Osteocyte (in vitro differentiated cells): ENCODE data around the gene CCDC121. TPM values are rescaled to one million over a fixed set of nuclear protein-coding genes. Genes with fewer than 3 reads are reported as not detected.
"Not testable (repeated sequence)": the region's sequence is repeated elsewhere in the genome, so short reads cannot be mapped to it uniquely, and the experiment has no call there.

ENCODE experiments used
- DNase-seq: peaks from one replicate; pipeline ENCODE4 v3.0.0; 2021; ENCODE audit warnings: mixed read lengths; ENCODE audit not compliant: unreplicated experiment; ENCODE audit errors: extremely low spot score
- H3K27ac Mint-ChIP-seq: one replicate; pipeline ENCODE4 v1.8.0; 2021; ENCODE audit warnings: mild to moderate bottlenecking, mixed read lengths; ENCODE audit not compliant: unreplicated experiment
- H3K27me3 Mint-ChIP-seq: one replicate; pipeline ENCODE4 v1.8.0; 2021; ENCODE audit warnings: mixed read lengths; ENCODE audit not compliant: unreplicated experiment
- H3K36me3 Mint-ChIP-seq: one replicate; pipeline ENCODE4 v1.8.0; 2021; ENCODE audit warnings: mixed read lengths; ENCODE audit not compliant: unreplicated experiment
- H3K4me1 Mint-ChIP-seq: one replicate; pipeline ENCODE4 v1.8.0; 2021; ENCODE audit warnings: mixed read lengths; ENCODE audit not compliant: unreplicated experiment
- H3K4me3 Mint-ChIP-seq: one replicate; pipeline ENCODE4 v1.8.0; 2021; ENCODE audit warnings: mild to moderate bottlenecking, moderate library complexity, mixed read lengths; ENCODE audit not compliant: unreplicated experiment
- H3K9me3 Mint-ChIP-seq: one replicate; pipeline ENCODE4 v1.8.0; 2021; ENCODE audit warnings: mixed read lengths; ENCODE audit not compliant: unreplicated experiment
- CTCF ChIP-seq: fragments of 200-600 bp; sonication (generic); IDR thresholded peaks from 2 replicates; pipeline ENCODE4 v1.5.0; 2021; ENCODE audit warnings: antibody characterized with exemption, mild to moderate bottlenecking, moderate library complexity
- total RNA-seq: library from RNA; stranded (reverse); gene quantifications from 2 replicates; pipeline ENCODE4 v1.2.1, GENCODE V29; 2021

CCDC121 gene
- total RNA-seq, 1 donor from 2014 or later = 2.5 TPM

- DNase-seq = no peak
- no peaks in the 10 kb centered on the region for H3K27me3 Mint-ChIP-seq
- TF ChIP-seq CTCF = no peak
- H3K4me1 Mint-ChIP-seq = no peaks in the 10 kb centered on the region
- H3K4me3 Mint-ChIP-seq = no peak overlapping the region
- H3K36me3 Mint-ChIP-seq = peaks cover 50% of the 10 kb centered on the region
- H3K27ac Mint-ChIP-seq = no peak overlapping the region
- no peaks in the 10 kb centered on the region for H3K9me3 Mint-ChIP-seq
Measured at GRCh38 chr2:27606611-27607010, 22.2 kb downstream of the CCDC121 start.

GRCh38 chr2:27596627-27597026 lies 32.2 kb downstream of the CCDC121 start:
- no peak for DNase-seq
- no peak overlapping the region for H3K27ac Mint-ChIP-seq

GRCh38 chr2:27595412-27595811 lies 33.4 kb downstream of the CCDC121 start:
- H3K36me3 Mint-ChIP-seq = peaks cover 43% of the 10 kb centered on the region
- H3K4me3 Mint-ChIP-seq, DNase-seq, H3K9me3 Mint-ChIP-seq, H3K27me3 Mint-ChIP-seq, H3K27ac Mint-ChIP-seq: not testable (repeated sequence)
- peaks cover 15% of the 10 kb centered on the region for H3K4me1 Mint-ChIP-seq

More at GRCh38 chr2:27596627-27597026, 32.2 kb downstream of the CCDC121 start:
- H3K4me1 Mint-ChIP-seq = peaks cover 13% of the 10 kb centered on the region
- H3K36me3 Mint-ChIP-seq = peaks cover 48% of the 10 kb centered on the region
- H3K27me3 Mint-ChIP-seq = no peaks in the 10 kb centered on the region
- no peak for TF ChIP-seq CTCF
- H3K9me3 Mint-ChIP-seq = peaks cover 6% of the 10 kb centered on the region
- no peak overlapping the region for H3K4me3 Mint-ChIP-seq

- not testable (repeated sequence) for H3K27ac Mint-ChIP-seq, H3K27me3 Mint-ChIP-seq, H3K4me3 Mint-ChIP-seq, DNase-seq
- H3K4me1 Mint-ChIP-seq = peaks cover 15% of the 10 kb centered on the region
- peaks cover 45% of the 10 kb centered on the region for H3K36me3 Mint-ChIP-seq
- H3K9me3 Mint-ChIP-seq = peaks cover 22% of the 10 kb centered on the region
Measured at GRCh38 chr2:27594020-27594703, 34.6 kb downstream of the CCDC121 start.

- peaks cover 45% of the 10 kb centered on the region for H3K36me3 Mint-ChIP-seq
- H3K9me3 Mint-ChIP-seq = peaks cover 24% of the 10 kb centered on the region
- H3K4me1 Mint-ChIP-seq = peaks cover 18% of the 10 kb centered on the region
- no peak for DNase-seq
- no peak overlapping the region for H3K27ac Mint-ChIP-seq
- no peaks in the 10 kb centered on the region for H3K27me3 Mint-ChIP-seq
- no peak for TF ChIP-seq CTCF
- no peak overlapping the region for H3K4me3 Mint-ChIP-seq
Measured at GRCh38 chr2:27593240-27593639, 35.6 kb downstream of the CCDC121 start.

- Mint-ChIP-seq H3K27ac (no peak overlapping the region), H3K9me3 (peaks cover 29% of the 10 kb centered on the region), H3K4me3 (no peak overlapping the region), H3K4me1 (peaks cover 24% of the 10 kb centered on the region), H3K27me3 (no peaks in the 10 kb centered on the region), H3K36me3 (peaks cover 44% of the 10 kb centered on the region)
- no peak for DNase-seq
- TF ChIP-seq CTCF = no peak
Measured at GRCh38 chr2:27591745-27592144, 37.1 kb downstream of the CCDC121 start.
